Body of pancreas (tissue), 4 donors: ENCODE data around the gene MS4A6E.

ENCODE experiments used
- POLR2A ChIP-seq, 3 donors: fragments of 450-650 bp; IDR thresholded peaks; one replicate each; pipeline ENCODE4 v1.6.1; 2016; ENCODE audit warnings: antibody characterized with exemption in 3 of 3, mild to moderate bottlenecking in 2 of 3
- TF ChIP-seq, protein P1 (sequence below), 7 experiments: fragments of 450-650 bp in 4 of 7; fragments of 200-600 bp in 3 of 7; sonication (generic) in 3 of 7; IDR thresholded peaks; one replicate each; pipeline ENCODE4 v1.5.1; 2016 to 2019; ENCODE audit warnings: antibody characterized with exemption in 7 of 7

DNA sequence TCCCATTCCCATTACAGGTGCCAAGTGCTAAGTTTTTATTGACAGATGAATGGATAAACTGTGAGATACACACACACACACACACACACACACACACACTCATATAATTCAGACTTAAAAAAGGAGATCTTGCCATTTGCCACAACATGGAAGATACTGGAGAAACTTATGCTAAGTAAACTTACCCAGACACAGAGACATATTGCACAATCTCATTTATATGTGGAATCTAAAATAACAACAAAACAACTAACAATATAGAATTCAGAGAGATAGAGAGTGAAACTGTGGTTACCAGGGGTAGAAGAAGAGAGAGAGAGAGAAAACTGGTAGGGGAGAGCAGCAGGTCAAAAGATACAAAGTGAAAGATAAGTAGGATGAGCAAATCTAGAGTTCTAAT lies 1.4 kb downstream of the MS4A6E start:
- TF ChIP-seq, protein P1, sequence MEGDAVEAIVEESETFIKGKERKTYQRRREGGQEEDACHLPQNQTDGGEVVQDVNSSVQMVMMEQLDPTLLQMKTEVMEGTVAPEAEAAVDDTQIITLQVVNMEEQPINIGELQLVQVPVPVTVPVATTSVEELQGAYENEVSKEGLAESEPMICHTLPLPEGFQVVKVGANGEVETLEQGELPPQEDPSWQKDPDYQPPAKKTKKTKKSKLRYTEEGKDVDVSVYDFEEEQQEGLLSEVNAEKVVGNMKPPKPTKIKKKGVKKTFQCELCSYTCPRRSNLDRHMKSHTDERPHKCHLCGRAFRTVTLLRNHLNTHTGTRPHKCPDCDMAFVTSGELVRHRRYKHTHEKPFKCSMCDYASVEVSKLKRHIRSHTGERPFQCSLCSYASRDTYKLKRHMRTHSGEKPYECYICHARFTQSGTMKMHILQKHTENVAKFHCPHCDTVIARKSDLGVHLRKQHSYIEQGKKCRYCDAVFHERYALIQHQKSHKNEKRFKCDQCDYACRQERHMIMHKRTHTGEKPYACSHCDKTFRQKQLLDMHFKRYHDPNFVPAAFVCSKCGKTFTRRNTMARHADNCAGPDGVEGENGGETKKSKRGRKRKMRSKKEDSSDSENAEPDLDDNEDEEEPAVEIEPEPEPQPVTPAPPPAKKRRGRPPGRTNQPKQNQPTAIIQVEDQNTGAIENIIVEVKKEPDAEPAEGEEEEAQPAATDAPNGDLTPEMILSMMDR (IDR thresholded peaks at IDR 0.05): no peak
- TF ChIP-seq POLR2A (IDR thresholded peaks at IDR 0.05): no peak
